ENCODE data around the gene YDJC. TPM values are rescaled to one million over a fixed set of nuclear protein-coding genes. Genes with fewer than 3 reads are reported as not detected.

Gene YDJC
- total and polyA plus RNA-seq, 2 of the 13 experiments (the other 11 are each of a cell fraction or from before 2014, with no cell fraction given): 15.3 to 32.0 TPM

DNA sequence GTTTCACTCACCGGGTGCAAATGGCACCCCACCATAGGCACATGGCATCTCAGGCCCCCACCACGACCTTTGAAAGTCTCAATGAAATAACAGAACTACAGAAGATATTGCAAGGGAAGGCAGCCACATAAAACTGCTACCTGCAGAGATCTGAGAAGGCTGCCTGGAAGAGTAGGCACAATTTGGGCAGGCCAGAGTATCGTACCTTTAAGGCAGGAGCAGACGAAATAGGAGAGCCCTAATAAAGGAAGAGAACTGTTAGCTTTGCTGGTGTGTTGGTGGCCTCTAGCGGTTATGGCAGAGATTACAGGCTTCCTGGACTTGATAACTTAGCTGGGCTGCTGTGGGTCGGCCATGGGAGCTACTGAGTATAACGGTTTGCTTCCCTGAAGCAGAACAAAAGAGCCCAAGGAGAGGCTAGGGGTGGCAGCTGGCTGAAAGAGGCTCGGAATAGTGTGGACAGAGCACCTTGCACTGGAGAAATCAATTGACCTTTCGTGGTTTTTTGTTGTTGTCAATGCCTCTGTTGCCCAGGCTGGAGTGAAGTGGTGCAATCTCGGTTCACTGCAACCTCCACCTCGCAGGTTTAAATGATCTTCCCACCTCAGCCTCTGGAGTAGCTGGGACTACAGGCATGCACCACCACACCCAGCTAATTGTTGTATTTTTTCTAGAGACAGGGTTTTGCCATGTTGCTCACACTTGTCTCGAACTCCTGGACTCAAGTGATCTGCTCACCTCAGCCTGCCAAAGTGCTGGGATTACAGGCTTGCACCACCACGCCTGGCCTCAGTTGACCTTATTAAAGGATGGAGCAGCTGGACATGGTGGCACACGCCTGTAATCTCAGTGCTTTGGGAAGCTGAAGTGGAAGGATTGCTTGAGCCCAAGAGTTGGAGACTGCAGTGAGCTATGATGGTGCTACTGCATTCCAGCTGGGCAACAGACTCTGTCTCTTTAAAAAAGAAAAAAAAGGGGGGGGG lies 17.1 kb upstream of the YDJC start:
- H3K79me2 ChIP-seq (ENCODE audit: insufficient read depth, low read length): peaks cover 10% of the 10 kb centered on the region
- ChIA-PET CTCF (ENCODE audit: low intra/inter-chr PET ratio, low total read pairs) (interaction anchor here (0.7 to 2.1 kb wide), 3 partner anchors 21 to 53 kb away, joined by 3 to 7 read pairs (median 5); no protein-coding TSS in a partner anchor), POLR2A (interaction anchor here (1.0 to 1.4 kb wide), 3 partner anchors 14 to 20 kb away, joined by 4 to 6 read pairs (median 5); partner anchors contain the start of genes CCDC116 and PPIL2)
- ATAC-seq (peak; percentile 8; the same call in 1 of the 3 replicates), DNase-seq (ENCODE audit: low spot score) (peak; percentile 71), FAIRE-seq (peak; percentile 95)
- H4K20me1 ChIP-seq (ENCODE audit: insufficient read depth, low read length): no peaks in the 10 kb centered on the region
- H3K27me3 ChIP-seq (ENCODE audit: control insufficient read depth in 1 of 2, insufficient read depth in 2 of 2, low read length in 2 of 2): no peaks in the 10 kb centered on the region; a peak in 1 of 5 replicates
- H3K4me2 ChIP-seq (ENCODE audit: low read depth, low read length): no peak overlapping the region
- WGBS (ENCODE audit: low lambda C conversion rate): 59% methylated on average over 14 of the region's 14 CpGs
- peaks cover 34% of the 10 kb centered on the region for H3K4me1 ChIP-seq (ENCODE audit: insufficient read depth, low read length)
- H3K36me3 ChIP-seq (replicated peaks in 1 of 2; ENCODE audit: control insufficient read depth in 1 of 2, insufficient read depth in 2 of 2, low read length in 2 of 2): peaks cover 0 to 18% of the 10 kb centered on the region in 2 experiments; a peak in 3 of 5 replicates
- H2AFZ ChIP-seq (ENCODE audit: low read length): no peak overlapping the region
- no peak overlapping the region for H3K4me3 ChIP-seq (replicated peaks in 1 of 3; ENCODE audit: insufficient read depth in 1 of 3, low read depth in 2 of 3, low read length in 3 of 3)
- H3K9ac ChIP-seq (ENCODE audit: insufficient read depth, low read depth, low read length): no peak overlapping the region
- in situ Hi-C loops (cut with HindIII; ENCODE audit: extremely low pct_ligation_motif_present, low pct_unique_long_range_greater_than_20kb) (no loop called here), intact Hi-C loops (cut with micrococcal nuclease; ENCODE audit: unreplicated experiment) (no loop called here)
- H3K27ac ChIP-seq (ENCODE audit: extremely low read length, insufficient read depth, low read length): no peak overlapping the region
- no TSS peak for BruUV-seq (replicated peaks)
- no peaks in the 10 kb centered on the region for H3K9me3 ChIP-seq (ENCODE audit: low read length)
- TF ChIP-seq TBL1XR1 (IDR thresholded peaks at IDR 0.05; ENCODE audit: borderline replicate concordance, low read length, partially characterized antibody) (no peak), ZMYM2 (CRISPR knock-in tag; IDR thresholded peaks at IDR 0.05) (no peak), HOXD1 (CRISPR knock-in tag; IDR thresholded peaks at IDR 0.05) (peak; percentile 21; the same call in 1 of the 2 replicates), TAF15 (IDR thresholded peaks at IDR 0.05; ENCODE audit: low read depth, low read length, poor library complexity, severe bottlenecking) (no peak), SUZ12 (IDR thresholded peaks at IDR 0.05; ENCODE audit: low read depth, low read length) (no peak), ZNF564 (CRISPR knock-in tag; IDR thresholded peaks at IDR 0.05) (no peak), NR0B2 (CRISPR knock-in tag; IDR thresholded peaks at IDR 0.05) (no peak), ZFP37 (CRISPR knock-in tag; IDR thresholded peaks at IDR 0.05; ENCODE audit: borderline replicate concordance) (0 out of 2 replicates have a peak, but pooled peaks have one; percentile 27), NFKB2 (CRISPR knock-in tag; IDR thresholded peaks at IDR 0.05; ENCODE audit: borderline replicate concordance) (no peak), TBX3 (IDR thresholded peaks at IDR 0.05; ENCODE audit: borderline replicate concordance) (no peak), SP5 (CRISPR knock-in tag; IDR thresholded peaks at IDR 0.05; ENCODE audit: borderline replicate concordance, low read depth) (no peak), BRCA1 (CRISPR knock-in tag; IDR thresholded peaks at IDR 0.05) (peak; percentile 69; the same call in 1 of the 2 replicates), ZNF232 (CRISPR knock-in tag; IDR thresholded peaks at IDR 0.05; ENCODE audit: borderline replicate concordance) (0 out of 2 replicates have a peak, but pooled peaks have one; percentile 22), ISL2 (CRISPR knock-in tag; IDR thresholded peaks at IDR 0.05) (0 out of 2 replicates have a peak, but pooled peaks have one; percentile 22), AKAP8 (CRISPR knock-in tag; IDR thresholded peaks at IDR 0.05) (no peak), ZBTB49 (CRISPR knock-in tag; IDR thresholded peaks at IDR 0.05; ENCODE audit: borderline replicate concordance) (no peak)
- TF ChIP-seq, protein P1, sequence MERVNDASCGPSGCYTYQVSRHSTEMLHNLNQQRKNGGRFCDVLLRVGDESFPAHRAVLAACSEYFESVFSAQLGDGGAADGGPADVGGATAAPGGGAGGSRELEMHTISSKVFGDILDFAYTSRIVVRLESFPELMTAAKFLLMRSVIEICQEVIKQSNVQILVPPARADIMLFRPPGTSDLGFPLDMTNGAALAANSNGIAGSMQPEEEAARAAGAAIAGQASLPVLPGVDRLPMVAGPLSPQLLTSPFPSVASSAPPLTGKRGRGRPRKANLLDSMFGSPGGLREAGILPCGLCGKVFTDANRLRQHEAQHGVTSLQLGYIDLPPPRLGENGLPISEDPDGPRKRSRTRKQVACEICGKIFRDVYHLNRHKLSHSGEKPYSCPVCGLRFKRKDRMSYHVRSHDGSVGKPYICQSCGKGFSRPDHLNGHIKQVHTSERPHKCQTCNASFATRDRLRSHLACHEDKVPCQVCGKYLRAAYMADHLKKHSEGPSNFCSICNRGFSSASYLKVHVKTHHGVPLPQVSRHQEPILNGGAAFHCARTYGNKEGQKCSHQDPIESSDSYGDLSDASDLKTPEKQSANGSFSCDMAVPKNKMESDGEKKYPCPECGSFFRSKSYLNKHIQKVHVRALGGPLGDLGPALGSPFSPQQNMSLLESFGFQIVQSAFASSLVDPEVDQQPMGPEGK (CRISPR knock-in tag; IDR thresholded peaks at IDR 0.05): no peak
